ENCODE measurements around the gene CYP3A4.

- no peak for TF ChIP-seq YY1 (IDR thresholded peaks at IDR 0.05; ENCODE audit: insufficient read depth, insufficient read length)
- no peak for TF ChIP-seq SUZ12 (IDR thresholded peaks at IDR 0.05; ENCODE audit: extremely low read depth, insufficient read depth, insufficient read length)
Observed at GRCh38 chr7:99792967-99793366, 9.0 kb upstream of the CYP3A4 start.

Data from NT2/D1 (cell line).